Sigmoid colon (tissue), 7 donors: ENCODE data around the gene TRMU. TPM values are rescaled to one million over a fixed set of nuclear protein-coding genes. Genes with fewer than 3 reads are reported as not detected.

Experiments used
- DNase-seq: peaks from one replicate; pipeline ENCODE4 v3.0.0-alpha.2; 2019
- H3K27ac ChIP-seq, 4 donors: fragments of 200-600 bp; sonication (generic); one replicate each; pipeline ENCODE4 v1.5.1; 2016 to 2019; ENCODE audit warnings: mild to moderate bottlenecking in 1 of 4
- H3K27me3 ChIP-seq, 3 donors: fragments of 200-600 bp; sonication (generic); one replicate each; pipeline ENCODE4 v1.5.1; 2019; ENCODE audit warnings: mild to moderate bottlenecking in 1 of 3
- H3K36me3 ChIP-seq, 4 donors: fragments of 200-600 bp; sonication (generic); one replicate each; pipeline ENCODE4 v1.5.1; 2016 to 2019
- H3K4me1 ChIP-seq, 4 donors: fragments of 200-600 bp; sonication (generic); one replicate each; pipeline ENCODE4 v1.5.1; 2017 to 2019
- H3K4me3 ChIP-seq, 4 donors: fragments of 200-600 bp; sonication (generic); one replicate each; pipeline ENCODE4 v1.5.1; 2017 to 2019; ENCODE audit warnings: mild to moderate bottlenecking in 2 of 4, moderate library complexity in 1 of 4
- H3K9me3 ChIP-seq, 4 donors: fragments of 200-600 bp in 3 of 4; sonication (generic) in 3 of 4; one replicate each; pipeline versions ENCODE4 v1.5.1 to v1.6.1; 2013 to 2019
- CTCF ChIP-seq, 4 experiments: fragments of 450-650 bp in 3 of 4; fragments of 200-600 bp in 1 of 4; IDR thresholded peaks; one replicate each; pipeline ENCODE4 v1.5.1; 2016 to 2019; ENCODE audit warnings: antibody characterized with exemption in 4 of 4, mild to moderate bottlenecking in 3 of 4, moderate library complexity in 2 of 4
- EP300 ChIP-seq, 4 donors: sonication (generic); formaldehyde crosslinking; IDR thresholded peaks; one replicate each; pipeline ENCODE4 v1.6.1; 2017; ENCODE audit warnings: antibody characterized with exemption in 4 of 4
- POLR2A ChIP-seq, 2 donors: fragments of 450-650 bp; IDR thresholded peaks; one replicate each; pipeline ENCODE4 v1.6.1; 2016; ENCODE audit warnings: antibody characterized with exemption in 2 of 2, mild to moderate bottlenecking in 2 of 2, moderate library complexity in 2 of 2
- POLR2AphosphoS5 ChIP-seq, 4 donors: sonication (generic); formaldehyde crosslinking; IDR thresholded peaks; one replicate each; pipeline ENCODE4 v1.6.1; 2017; ENCODE audit warnings: antibody characterized with exemption in 4 of 4
- WGBS, 2 donors: extraction: QIAGEN DNeasy Blood & Tissue Kit; methylation state at CpG; one replicate each; pipeline ENCODE4 v1.1.7; 2013; 5-methylcytosine and 5-hydroxymethylcytosine counted together
- intact Hi-C: fragments of 100-400 bp; cut with DNase I; formaldehyde crosslinking; loops from one replicate; pipeline ENCODE4 v1.15.1; 2023
- polyA plus RNA-seq, 3 donors: library from polyadenylated mRNA; stranded (reverse); fragments of 200-250 nt; gene quantifications; one replicate each; pipeline ENCODE4 v1.2.3, GENCODE V29; 2013
- total RNA-seq, 4 donors: library from RNA; depleted of rRNA; stranded (reverse); fragments of >200 nt; gene quantifications; one replicate each; pipeline ENCODE4 v1.1.0, GENCODE V29; 2016
- donor health status: healthy with polysubstance abuse.
- donor health status: Bipolar disorder and iron deficiency.
- donor health status: healthy.

TRMU gene
- total and polyA plus RNA-seq, 7 donors = 12.5 to 38.7 (median 21.9) TPM

GRCh38 chr22:46350646-46351045, 15.1 kb downstream of the TRMU start:
- DNase-seq = no peak
- peaks cover 44 to 98% (median 63%) of the 10 kb centered on the region in 4 donors for H3K36me3 ChIP-seq
- H3K4me3 ChIP-seq = no peak overlapping the region
- peak overlapping the region in 1 of 4 donors; percentile 12 for H3K27ac ChIP-seq
- 94 to 97% methylated on average over 20 of the region's 20 CpGs for WGBS, 2 donors
- no peaks in the 10 kb centered on the region for H3K9me3 ChIP-seq
- TF ChIP-seq EP300 (IDR thresholded peaks at IDR 0.05) (no peak), POLR2AphosphoS5 (IDR thresholded peaks at IDR 0.05) (no peak), CTCF (IDR thresholded peaks at IDR 0.05) (no peak), POLR2A (IDR thresholded peaks at IDR 0.05) (no peak)
- H3K4me1 ChIP-seq = peaks cover 0 to 15% (median 5%) of the 10 kb centered on the region in 4 donors
- intact Hi-C loops = no loop called here
- H3K27me3 ChIP-seq = no peaks in the 10 kb centered on the region

DNA sequence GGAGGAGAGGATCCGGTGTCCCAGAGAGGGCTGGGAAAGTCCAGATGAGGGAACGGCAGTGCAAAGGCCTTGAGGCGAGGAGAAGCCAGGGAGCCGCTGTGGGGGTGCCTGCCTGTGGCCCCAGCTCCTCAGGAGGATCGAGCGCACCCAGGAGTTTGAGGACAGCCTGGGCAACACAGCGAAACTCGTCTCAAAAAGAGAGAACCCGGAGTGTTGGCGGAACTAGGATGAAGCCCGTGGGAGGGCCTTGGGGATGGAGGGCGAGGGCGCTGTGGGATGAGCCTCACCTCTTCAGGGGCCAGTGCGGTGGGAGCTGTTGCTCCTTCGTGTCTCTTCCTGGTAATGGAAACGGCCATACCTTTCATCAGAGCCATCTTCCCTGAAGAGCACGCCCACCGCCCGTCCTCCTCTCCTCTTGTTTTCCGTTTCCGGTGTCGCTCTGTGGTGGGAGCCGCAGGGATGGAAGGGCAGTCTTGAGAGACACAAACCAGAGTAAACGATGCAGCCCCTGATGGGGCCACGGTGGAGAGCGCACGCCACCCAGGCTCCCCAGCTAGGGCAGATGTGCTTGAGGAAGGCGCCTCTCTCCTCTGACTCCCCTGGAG, 15.7 kb downstream of the TRMU start:
- Histone ChIP-seq H3K4me1 (peaks cover 0 to 15% (median 5%) of the 10 kb centered on the region in 4 donors), H3K27me3 (no peaks in the 10 kb centered on the region), H3K27ac (no peak overlapping the region), H3K36me3 (peaks cover 43 to 98% (median 63%) of the 10 kb centered on the region in 4 donors), H3K4me3 (no peak overlapping the region), H3K9me3 (no peaks in the 10 kb centered on the region)
- no peak for DNase-seq
- no peak for TF ChIP-seq EP300 (IDR thresholded peaks at IDR 0.05)
- TF ChIP-seq POLR2A (IDR thresholded peaks at IDR 0.05) = no peak
- no peak for TF ChIP-seq CTCF (IDR thresholded peaks at IDR 0.05)
- TF ChIP-seq POLR2AphosphoS5 (IDR thresholded peaks at IDR 0.05) = no peak
- intact Hi-C loops = no loop called here
- WGBS, 2 donors = 89 to 94% methylated on average over 28 of the region's 28 CpGs

- DNase-seq = no peak
- no peaks in the 10 kb centered on the region for H3K9me3 ChIP-seq
- peaks cover 0 to 15% (median 5%) of the 10 kb centered on the region in 4 donors for H3K4me1 ChIP-seq
- peaks cover 38 to 98% (median 58%) of the 10 kb centered on the region in 4 donors for H3K36me3 ChIP-seq
- TF ChIP-seq POLR2AphosphoS5 (IDR thresholded peaks at IDR 0.05) (no peak), EP300 (IDR thresholded peaks at IDR 0.05) (no peak), POLR2A (IDR thresholded peaks at IDR 0.05) (no peak), CTCF (IDR thresholded peaks at IDR 0.05) (no peak)
- WGBS, 2 donors = 94 to 95% methylated on average over 23 of the region's 23 CpGs
- H3K27ac ChIP-seq = no peak overlapping the region
- H3K4me3 ChIP-seq = no peak overlapping the region
- no peaks in the 10 kb centered on the region for H3K27me3 ChIP-seq
- intact Hi-C loops = no loop called here
Measured at GRCh38 chr22:46351767-46352166, 16.3 kb downstream of the TRMU start.

GRCh38 chr22:46352276-46352675, 16.8 kb downstream of the TRMU start:
- intact Hi-C loops = no loop called here

More at GRCh38 chr22:46352276-46352675, 16.8 kb downstream of the TRMU start:
- Histone ChIP-seq H3K4me3 (no peak overlapping the region), H3K4me1 (peaks cover 0 to 15% (median 5%) of the 10 kb centered on the region in 4 donors), H3K27ac (no peak overlapping the region), H3K27me3 (no peaks in the 10 kb centered on the region), H3K9me3 (no peaks in the 10 kb centered on the region), H3K36me3 (peaks cover 34 to 98% (median 56%) of the 10 kb centered on the region in 4 donors)
- 94% methylated on average over 10 of the region's 10 CpGs for WGBS, 2 donors
- no peak for TF ChIP-seq EP300 (IDR thresholded peaks at IDR 0.05)
- no peak for TF ChIP-seq CTCF (IDR thresholded peaks at IDR 0.05)
- TF ChIP-seq POLR2A (IDR thresholded peaks at IDR 0.05) = no peak
- no peak for TF ChIP-seq POLR2AphosphoS5 (IDR thresholded peaks at IDR 0.05)
- DNase-seq = no peak
